Activated T-cell treated with anti-CD3 and anti-CD28 coated beads, Interleukin-2, amount 50 U/mL, for 72 hours (primary cell): ENCODE data around the gene CLCA2. TPM values are rescaled to one million over a fixed set of nuclear protein-coding genes. Genes with fewer than 3 reads are reported as not detected.

Experiments used
- ATAC-seq, 2 donors: fragments of 150-1000 bp; cut with Tn5 transposase; replicated peaks in 1 of 2; 2 replicates each; pipeline ENCODE4 v1.10.0; 2021; ENCODE audit warnings: moderate library complexity in 2 of 2, mild to moderate bottlenecking in 1 of 2
- DNase-seq, 2 donors: peaks; one replicate each; pipeline ENCODE4 v3.0.0; 2021 to 2022; ENCODE audit warnings: mixed read lengths in 1 of 2
- H3K27ac Mint-ChIP-seq: one replicate; pipeline ENCODE4 v1.8.0; 2022; ENCODE audit warnings: mild to moderate bottlenecking, moderate library complexity, mixed read lengths
- H3K27me3 Mint-ChIP-seq: one replicate; pipeline ENCODE4 v1.8.0; 2022; ENCODE audit warnings: low read depth, mixed read lengths
- H3K36me3 Mint-ChIP-seq, 2 donors: one replicate each; pipeline ENCODE4 v1.8.0; 2022; ENCODE audit warnings: mixed read lengths in 2 of 2, mild to moderate bottlenecking in 1 of 2; ENCODE audit not compliant: insufficient read depth in 2 of 2
- H3K4me1 Mint-ChIP-seq: one replicate; pipeline ENCODE4 v1.8.0; 2022; ENCODE audit warnings: low read depth, mixed read lengths
- H3K4me3 Mint-ChIP-seq, 2 donors: one replicate each; pipeline ENCODE4 v1.8.0; 2022; ENCODE audit warnings: mild to moderate bottlenecking in 2 of 2, mixed read lengths in 2 of 2, moderate library complexity in 2 of 2
- H3K9me3 Mint-ChIP-seq, 2 donors: one replicate each; pipeline ENCODE4 v1.8.0; 2022; ENCODE audit warnings: mixed read lengths in 2 of 2
- total RNA-seq, 2 donors: library from RNA; stranded (reverse); gene quantifications; one replicate each; pipeline ENCODE4 v1.2.3, GENCODE V29; 2022

Gene CLCA2
- total RNA-seq, 2 donors from 2014 or later, result not detected

DNA sequence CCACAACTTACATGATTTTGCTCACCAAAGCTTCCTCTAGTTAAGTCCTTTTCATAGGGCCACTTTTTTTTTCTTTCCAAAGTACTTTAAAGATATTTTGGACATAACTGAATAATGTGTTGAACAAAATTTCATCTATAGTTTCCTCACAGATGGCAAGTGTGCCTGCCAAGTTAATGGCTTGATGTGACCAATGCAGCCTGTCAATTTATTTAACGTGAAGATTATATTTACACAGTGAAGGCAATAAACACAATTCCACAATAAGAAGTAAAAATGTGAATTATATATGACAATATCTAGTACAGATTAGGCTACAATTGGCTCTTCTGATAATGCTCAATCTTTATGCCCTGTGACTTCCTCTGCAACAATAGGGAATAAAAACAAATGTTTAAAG, 18.0 kb downstream of the CLCA2 start:
- Mint-ChIP-seq H3K36me3 (no peaks in the 10 kb centered on the region), H3K9me3 (no peaks in the 10 kb centered on the region), H3K27me3 (no peaks in the 10 kb centered on the region), H3K4me3 (no peak overlapping the region), H3K4me1 (peaks cover 10% of the 10 kb centered on the region), H3K27ac (no peak overlapping the region)
- DNase-seq, result no peak
- ATAC-seq, result no peak

DNA sequence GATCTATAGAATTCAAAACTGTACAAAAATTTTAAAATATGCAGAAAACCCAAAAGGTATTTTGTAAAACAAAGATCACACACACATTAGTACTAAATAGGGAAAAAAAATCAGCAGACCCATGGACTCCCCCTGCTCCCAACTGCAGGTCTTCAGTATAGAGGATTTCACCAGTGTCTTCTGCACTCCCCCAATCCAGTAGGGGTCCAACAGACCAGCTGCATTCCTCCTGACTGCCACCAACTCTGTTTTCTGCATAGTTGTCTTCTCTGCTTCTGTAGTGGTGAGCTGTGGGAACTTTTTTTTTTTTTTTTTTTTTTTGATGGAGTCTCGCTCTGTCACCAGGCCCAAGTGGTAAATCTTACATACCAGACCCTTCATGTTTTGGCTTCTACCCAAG, 21.9 kb downstream of the CLCA2 start:
- ATAC-seq (no peak), DNase-seq (no peak)
- H3K36me3 Mint-ChIP-seq, result no peaks in the 10 kb centered on the region
- no peaks in the 10 kb centered on the region for H3K27me3 Mint-ChIP-seq
- peaks cover 10% of the 10 kb centered on the region for H3K4me1 Mint-ChIP-seq
- no peak overlapping the region for H3K4me3 Mint-ChIP-seq
- H3K9me3 Mint-ChIP-seq, result no peaks in the 10 kb centered on the region
- no peak overlapping the region for H3K27ac Mint-ChIP-seq

DNA sequence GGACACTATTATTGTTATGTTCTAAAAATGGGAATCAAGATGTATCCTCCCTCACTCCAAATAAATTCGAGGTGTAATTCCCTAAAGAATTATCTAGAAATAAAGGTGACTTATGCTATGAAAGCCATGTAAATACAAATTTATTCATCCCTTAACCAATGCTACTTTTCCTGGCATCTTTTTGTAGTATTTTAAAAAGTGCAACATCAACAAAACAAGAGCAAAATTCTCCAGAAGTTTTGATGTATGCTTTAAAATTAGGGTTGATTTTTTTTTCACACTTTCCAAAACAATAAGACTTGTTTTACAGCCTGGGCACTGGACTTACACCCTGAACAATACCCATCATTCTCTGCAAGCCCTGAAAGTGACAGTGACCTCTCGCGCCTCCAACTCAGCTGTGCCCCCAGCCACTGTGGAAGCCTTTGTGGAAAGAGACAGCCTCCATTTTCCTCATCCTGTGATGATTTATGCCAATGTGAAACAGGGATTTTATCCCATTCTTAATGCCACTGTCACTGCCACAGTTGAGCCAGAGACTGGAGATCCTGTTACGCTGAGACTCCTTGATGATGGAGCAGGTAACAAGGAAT, 23.3 kb downstream of the CLCA2 start:
- Mint-ChIP-seq H3K4me1 (no peaks in the 10 kb centered on the region), H3K36me3 (no peaks in the 10 kb centered on the region), H3K9me3 (no peaks in the 10 kb centered on the region), H3K4me3 (no peak overlapping the region), H3K27ac (no peak overlapping the region), H3K27me3 (no peaks in the 10 kb centered on the region)
- DNase-seq, result no peak
- no peak for ATAC-seq

DNA sequence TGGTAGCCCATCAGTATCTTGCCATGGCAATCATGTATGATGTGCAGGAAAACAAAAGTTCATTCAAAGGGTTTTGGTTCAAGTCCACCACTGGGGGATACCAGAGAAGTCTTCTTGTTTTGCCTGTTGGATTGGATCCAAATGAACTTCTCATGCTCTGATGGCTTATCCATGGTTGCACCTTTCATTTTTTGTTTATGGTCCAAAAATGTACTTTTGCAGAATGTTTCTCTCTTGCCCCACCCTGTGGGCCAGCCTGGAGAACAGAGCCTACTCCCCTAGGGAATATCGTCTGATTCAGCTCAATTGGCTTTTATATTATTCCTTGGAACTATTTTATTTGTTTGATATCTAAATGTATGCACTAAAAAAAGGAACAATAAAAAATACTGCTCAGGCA, 24.7 kb downstream of the CLCA2 start:
- H3K9me3 Mint-ChIP-seq, result no peaks in the 10 kb centered on the region
- no peaks in the 10 kb centered on the region for H3K4me1 Mint-ChIP-seq
- no peak overlapping the region for H3K27ac Mint-ChIP-seq
- DNase-seq, result no peak
- H3K4me3 Mint-ChIP-seq, result no peak overlapping the region
- ATAC-seq, result no peak
- H3K27me3 Mint-ChIP-seq, result no peaks in the 10 kb centered on the region
- H3K36me3 Mint-ChIP-seq, result no peaks in the 10 kb centered on the region

DNA sequence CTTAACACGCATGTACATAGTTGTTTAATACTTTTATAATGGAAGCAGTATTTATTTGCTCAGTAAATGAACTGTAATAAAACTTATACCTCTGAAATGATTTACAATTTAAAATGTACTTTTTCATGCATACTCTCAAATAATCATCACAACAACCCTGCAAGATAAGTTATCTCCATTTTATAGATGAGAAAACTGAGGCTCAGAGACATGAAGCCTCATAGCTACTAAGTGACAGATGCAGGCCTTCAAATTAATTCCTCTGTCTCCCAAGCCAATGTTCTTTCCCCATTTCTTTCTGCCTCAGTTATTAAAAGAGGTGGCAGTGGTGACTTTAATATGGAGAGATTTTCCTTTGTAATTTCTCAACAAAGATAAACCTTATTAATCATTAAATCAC, 25.1 kb downstream of the CLCA2 start:
- no peaks in the 10 kb centered on the region for H3K36me3 Mint-ChIP-seq
- no peaks in the 10 kb centered on the region for H3K9me3 Mint-ChIP-seq
- H3K4me3 Mint-ChIP-seq, result no peak overlapping the region
- H3K27ac Mint-ChIP-seq, result no peak overlapping the region
- no peaks in the 10 kb centered on the region for H3K4me1 Mint-ChIP-seq
- ATAC-seq (no peak), DNase-seq (no peak)
- no peaks in the 10 kb centered on the region for H3K27me3 Mint-ChIP-seq

DNA sequence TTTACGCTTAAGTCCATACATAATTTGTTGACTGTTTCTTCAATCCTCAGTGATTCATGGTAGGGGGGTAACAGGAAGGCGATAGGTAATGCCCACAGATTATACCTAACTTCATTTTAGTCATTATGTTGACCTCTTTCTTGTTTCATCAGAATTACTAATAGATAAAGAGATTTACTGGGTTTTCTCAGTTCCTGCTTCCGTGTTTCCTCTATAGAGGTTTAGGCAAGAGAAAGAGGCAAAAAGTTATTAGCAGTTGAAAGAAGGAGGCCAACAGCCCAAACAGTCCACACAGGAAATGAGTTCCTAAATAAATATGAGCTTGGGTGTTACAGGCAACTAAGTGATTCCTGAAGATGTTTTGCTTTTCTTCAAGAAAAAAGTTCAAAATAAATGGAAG, 26.9 kb downstream of the CLCA2 start:
- no peaks in the 10 kb centered on the region for H3K4me1 Mint-ChIP-seq
- no peak overlapping the region for H3K4me3 Mint-ChIP-seq
- H3K27ac Mint-ChIP-seq, result no peak overlapping the region
- no peaks in the 10 kb centered on the region for H3K36me3 Mint-ChIP-seq
- no peaks in the 10 kb centered on the region for H3K9me3 Mint-ChIP-seq
- ATAC-seq, result no peak
- no peaks in the 10 kb centered on the region for H3K27me3 Mint-ChIP-seq
- DNase-seq, result no peak

DNA sequence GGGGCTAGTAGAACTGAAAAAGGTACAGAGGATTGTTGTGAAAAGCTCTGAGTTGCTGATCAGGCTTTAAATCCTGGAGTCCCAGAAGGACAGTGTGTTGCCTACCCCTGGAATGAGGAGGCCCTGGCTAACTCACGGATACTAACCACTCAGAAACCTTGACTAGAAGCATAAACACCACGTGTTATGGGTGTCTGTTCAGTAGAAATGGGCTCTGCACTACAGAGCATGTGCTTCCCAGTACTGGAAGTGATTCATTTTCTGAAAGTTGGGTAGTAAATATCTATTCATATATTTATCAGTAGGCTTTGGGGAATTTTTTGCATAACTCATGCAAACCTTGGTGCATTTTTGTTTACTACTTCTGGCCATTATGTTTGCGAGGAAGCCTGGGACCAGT, 29.7 kb downstream of the CLCA2 start:
- Mint-ChIP-seq H3K4me3 (no peak overlapping the region), H3K27ac (no peak overlapping the region), H3K36me3 (no peaks in the 10 kb centered on the region), H3K27me3 (peaks cover 18% of the 10 kb centered on the region), H3K9me3 (no peaks in the 10 kb centered on the region), H3K4me1 (no peaks in the 10 kb centered on the region)
- ATAC-seq (no peak), DNase-seq (no peak)

DNA sequence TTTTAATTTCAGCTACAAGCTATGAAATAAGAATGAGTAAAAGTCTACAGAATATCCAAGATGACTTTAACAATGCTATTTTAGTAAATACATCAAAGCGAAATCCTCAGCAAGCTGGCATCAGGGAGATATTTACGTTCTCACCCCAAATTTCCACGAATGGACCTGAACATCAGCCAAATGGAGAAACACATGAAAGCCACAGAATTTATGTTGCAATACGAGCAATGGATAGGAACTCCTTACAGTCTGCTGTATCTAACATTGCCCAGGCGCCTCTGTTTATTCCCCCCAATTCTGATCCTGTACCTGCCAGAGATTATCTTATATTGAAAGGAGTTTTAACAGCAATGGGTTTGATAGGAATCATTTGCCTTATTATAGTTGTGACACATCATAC, 31.1 kb downstream of the CLCA2 start:
- H3K4me3 Mint-ChIP-seq, result no peak overlapping the region
- no peaks in the 10 kb centered on the region for H3K36me3 Mint-ChIP-seq
- ATAC-seq, result no peak

DNA sequence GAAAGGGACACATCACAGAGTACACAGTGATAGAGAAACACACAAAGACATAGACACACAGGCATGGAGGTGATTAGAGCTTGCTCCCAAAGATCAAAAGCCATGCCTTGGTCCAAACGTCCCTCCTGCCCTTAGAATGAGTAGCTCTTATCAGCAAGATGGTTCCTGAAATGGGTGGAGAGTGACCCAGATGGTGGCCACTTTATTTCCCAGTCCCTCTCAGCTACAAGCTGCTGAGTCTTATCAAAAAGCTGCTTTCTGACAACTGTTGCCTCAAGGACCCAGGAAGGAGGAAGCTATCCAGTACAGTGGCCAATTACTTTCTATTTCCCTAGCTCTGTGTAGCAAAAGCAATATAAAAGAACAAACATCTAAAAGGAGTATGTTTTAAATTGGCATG, 37.0 kb downstream of the CLCA2 start:
- Mint-ChIP-seq H3K9me3 (no peaks in the 10 kb centered on the region), H3K36me3 (no peaks in the 10 kb centered on the region), H3K4me1 (no peaks in the 10 kb centered on the region), H3K4me3 (no peak overlapping the region), H3K27me3 (peaks cover 18% of the 10 kb centered on the region), H3K27ac (no peak overlapping the region)
- no peak for DNase-seq
- no peak for ATAC-seq

More for the DNA sequence above, 31.1 kb downstream of the CLCA2 start:
- Mint-ChIP-seq H3K4me1 (no peaks in the 10 kb centered on the region), H3K27me3 (peaks cover 18% of the 10 kb centered on the region), H3K27ac (no peak overlapping the region), H3K9me3 (no peaks in the 10 kb centered on the region)
- DNase-seq, result no peak

DNA sequence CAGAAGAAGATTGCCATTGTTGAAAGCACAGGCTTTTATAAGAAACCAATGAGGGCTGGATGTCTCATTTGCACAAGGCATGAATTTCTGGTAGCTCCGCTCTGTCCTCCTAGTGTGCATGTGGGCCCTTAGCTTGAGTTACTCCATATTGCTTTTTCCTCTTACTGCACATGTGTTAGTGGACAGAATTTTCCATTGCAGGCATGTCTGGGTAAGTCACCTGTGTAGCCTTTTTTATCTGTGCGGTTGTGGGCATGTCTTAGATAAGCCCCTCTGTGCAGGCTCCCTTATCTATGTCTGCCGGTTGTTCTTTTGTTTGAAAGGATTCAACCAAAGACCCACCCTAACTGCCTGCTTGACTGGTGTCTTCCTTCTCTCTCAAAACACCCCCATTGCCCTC, 37.5 kb downstream of the CLCA2 start:
- no peak overlapping the region for H3K4me3 Mint-ChIP-seq
- H3K36me3 Mint-ChIP-seq, result no peaks in the 10 kb centered on the region
- ATAC-seq (no peak), DNase-seq (no peak)
- no peaks in the 10 kb centered on the region for H3K9me3 Mint-ChIP-seq
- H3K27ac Mint-ChIP-seq, result no peak overlapping the region
- H3K27me3 Mint-ChIP-seq, result peaks cover 18% of the 10 kb centered on the region
- no peaks in the 10 kb centered on the region for H3K4me1 Mint-ChIP-seq

DNA sequence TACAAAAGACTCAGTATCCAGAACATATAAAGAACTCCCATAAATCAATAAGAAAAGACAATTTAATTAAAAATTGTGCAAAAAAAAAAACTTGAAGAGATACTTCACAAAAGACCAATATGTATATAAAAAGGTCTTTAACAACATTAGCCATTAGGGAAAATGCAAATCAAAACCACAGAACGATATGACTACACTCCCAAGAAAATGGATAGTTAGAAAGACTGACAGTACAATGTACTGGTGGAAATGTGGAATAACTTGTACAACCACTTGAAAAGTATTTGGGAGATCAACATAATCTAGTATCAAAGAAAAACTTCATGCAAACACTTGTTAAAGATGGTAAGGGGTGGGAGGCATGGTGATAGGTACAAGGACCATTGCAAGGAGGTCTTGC, 40.8 kb downstream of the CLCA2 start:
- no peak for ATAC-seq
- no peak overlapping the region for H3K27ac Mint-ChIP-seq

DNA sequence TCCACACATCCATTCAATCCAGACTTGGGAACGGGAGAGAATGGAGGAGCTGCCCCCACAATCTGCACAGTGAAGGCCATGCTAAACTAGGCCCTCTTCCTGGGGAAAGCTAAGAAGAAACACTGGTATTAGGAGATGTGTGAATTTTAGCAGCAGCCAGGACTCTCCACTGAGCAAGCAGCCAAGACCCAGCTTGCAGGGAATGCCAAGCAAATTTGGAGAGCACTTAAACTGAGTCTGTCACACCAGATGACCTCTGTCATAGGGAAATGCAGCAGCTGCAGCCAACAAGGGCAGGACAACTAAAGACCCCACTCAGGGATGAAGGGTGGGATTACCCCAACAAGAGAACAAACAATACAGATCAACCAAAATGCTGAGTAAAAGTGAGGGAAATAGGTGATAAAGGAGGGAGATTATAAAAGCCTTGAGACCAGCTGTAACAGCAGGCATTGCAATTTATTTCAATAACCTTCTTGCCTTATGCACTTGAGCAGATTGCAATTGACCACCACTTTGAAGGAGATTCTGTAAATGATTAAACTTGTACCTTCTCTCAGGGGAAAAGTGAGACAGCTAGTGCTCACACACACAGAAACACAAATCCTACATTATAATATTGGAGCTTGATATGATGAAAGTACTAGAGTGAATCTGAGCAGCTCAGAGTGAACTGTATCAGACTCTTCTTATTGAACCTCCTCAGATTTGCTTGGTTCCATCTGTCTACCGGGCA, 42.3 kb downstream of the CLCA2 start:
- DNase-seq (no peak), ATAC-seq (no peak)
- Mint-ChIP-seq H3K4me1 (no peaks in the 10 kb centered on the region), H3K27me3 (no peaks in the 10 kb centered on the region), H3K4me3 (no peak overlapping the region), H3K9me3 (no peaks in the 10 kb centered on the region), H3K27ac (no peak overlapping the region), H3K36me3 (no peaks in the 10 kb centered on the region)

More for the DNA sequence above, 40.8 kb downstream of the CLCA2 start:
- no peak for DNase-seq
- H3K9me3 Mint-ChIP-seq, result no peaks in the 10 kb centered on the region
- H3K4me1 Mint-ChIP-seq, result no peaks in the 10 kb centered on the region
- H3K27me3 Mint-ChIP-seq, result no peaks in the 10 kb centered on the region
- H3K4me3 Mint-ChIP-seq, result no peak overlapping the region
- no peaks in the 10 kb centered on the region for H3K36me3 Mint-ChIP-seq

DNA sequence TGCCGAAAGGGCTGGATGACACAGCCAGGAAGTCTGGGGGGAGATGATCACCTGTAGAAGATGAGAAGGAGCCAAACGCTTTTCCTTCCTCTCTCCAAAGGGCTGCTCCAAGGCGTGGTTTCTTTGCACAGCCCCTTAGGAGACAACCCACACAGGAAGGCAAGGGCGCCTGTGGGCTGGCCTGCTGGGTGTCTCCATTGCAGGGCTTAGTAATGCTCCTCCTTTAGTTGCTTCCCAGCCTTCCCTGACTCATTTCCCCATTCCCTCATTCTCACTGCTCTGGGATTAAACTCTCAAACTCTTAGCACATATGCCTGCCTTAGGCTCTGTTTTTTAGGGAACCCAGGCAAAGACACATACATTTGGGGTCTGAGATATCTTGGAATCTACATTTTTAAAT, 43.0 kb downstream of the CLCA2 start:
- Mint-ChIP-seq H3K9me3 (no peaks in the 10 kb centered on the region), H3K27me3 (peaks cover under 1% of the 10 kb centered on the region)

DNA sequence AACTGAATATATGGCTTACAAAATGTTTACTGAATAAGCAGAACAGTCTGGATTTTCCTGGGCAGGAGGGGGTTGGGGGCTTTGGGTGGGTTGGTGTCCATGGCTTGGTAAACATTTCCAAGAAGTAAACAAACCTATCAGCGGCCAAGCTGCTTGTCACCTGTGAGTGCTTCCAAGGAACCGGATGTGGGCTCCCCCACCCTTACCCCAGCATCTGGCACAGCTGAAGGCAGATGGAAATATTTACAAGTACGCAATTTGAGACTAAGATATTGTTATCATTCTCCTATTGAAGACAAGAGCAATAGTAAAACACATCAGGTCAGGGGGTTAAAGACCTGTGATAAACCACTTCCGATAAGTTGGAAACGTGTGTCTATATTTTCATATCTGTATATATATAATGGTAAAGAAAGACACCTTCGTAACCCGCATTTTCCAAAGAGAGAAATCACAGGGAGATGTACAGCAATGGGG, 44.6 kb downstream of the CLCA2 start, which contains the start of gene CLCA1:
TSS of gene CLCA1 (plus strand) at position 427 of the 477 bp plus-strand sequence. CDS start at position 472, 45 bp downstream.
- DNase-seq (no peak), ATAC-seq (no peak)
- H3K4me3 Mint-ChIP-seq, result no peak within 1 kb of the TSS
- H3K36me3 Mint-ChIP-seq, result no peaks in the 10 kb centered on the region
- H3K27ac Mint-ChIP-seq, result no peak within 1 kb of the TSS
- no peaks in the 10 kb centered on the region for H3K9me3 Mint-ChIP-seq
- H3K27me3 Mint-ChIP-seq, result peaks cover 8% of the 10 kb centered on the region
- H3K4me1 Mint-ChIP-seq, result no peaks in the 10 kb centered on the region

More for the DNA sequence above, 43.0 kb downstream of the CLCA2 start:
- H3K4me1 Mint-ChIP-seq, result no peaks in the 10 kb centered on the region
- no peaks in the 10 kb centered on the region for H3K36me3 Mint-ChIP-seq
- H3K4me3 Mint-ChIP-seq, result no peak overlapping the region
- DNase-seq, result no peak
- H3K27ac Mint-ChIP-seq, result no peak overlapping the region
- ATAC-seq, result no peak
